C1 segment of cervical spinal cord (tissue), 14 donors: Measurements from ENCODE around the gene SLC38A4.
A peak's percentile ranks its signal among the peaks of the same experiment; 100 is the strongest.
"Not testable (repeated sequence)": the region's sequence is repeated elsewhere in the genome, so short reads cannot be mapped to it uniquely, and the experiment has no call there.

Source experiments
- DNase-seq, 14 donors: peaks; one replicate each; lab custom pipeline; 2025; lab: John Stamatoyannopoulos, UW

Gene SLC38A4

DNA sequence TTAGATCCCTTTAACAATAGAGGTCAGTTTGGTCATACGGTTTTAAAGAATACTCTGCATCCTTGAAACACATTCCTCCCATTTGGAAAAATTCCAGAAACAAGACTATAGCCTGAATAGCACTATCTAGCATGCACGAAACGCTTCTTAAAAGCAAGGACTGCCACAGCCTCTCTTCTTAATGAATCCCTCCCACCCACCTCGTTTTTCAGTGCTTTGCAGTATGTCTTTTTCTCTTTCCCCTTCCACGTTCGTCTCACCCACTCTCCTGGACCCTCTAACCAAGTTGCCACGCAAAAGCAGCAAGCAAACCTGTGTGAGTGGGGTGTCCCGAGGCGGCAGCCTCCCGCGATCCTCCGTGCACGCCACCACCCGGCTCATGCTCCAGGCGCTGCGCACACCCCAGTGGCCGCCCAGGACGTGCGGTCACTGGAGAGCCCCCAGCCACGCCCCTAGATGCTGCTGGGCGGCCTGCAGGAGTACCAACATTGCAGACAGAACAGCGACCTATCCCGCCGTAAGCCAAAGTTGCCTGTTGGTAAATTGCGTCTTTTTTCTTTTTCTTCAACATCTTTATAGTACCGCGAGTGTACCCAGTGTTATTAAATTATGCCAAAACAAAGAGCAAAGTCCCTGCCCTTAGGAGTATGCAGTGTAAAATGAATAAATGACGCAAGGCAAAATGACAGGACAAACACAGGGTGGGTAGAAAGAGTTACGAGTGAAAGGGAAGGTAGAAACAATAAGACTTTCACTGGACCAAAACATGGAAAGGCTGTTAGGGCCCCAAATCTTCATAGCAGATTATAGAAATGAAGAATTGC, at the start of gene SLC38A4:
Gene SLC38A4, minus strand, starts transcription at position 407 of the 824 bp plus-strand sequence. CDS start 32,926 bp downstream, outside the sequence.
- no peak for DNase-seq

GRCh38 chr12:46875095-46875494, 49.3 kb upstream of the SLC38A4 start:
- no peak for DNase-seq

DNA sequence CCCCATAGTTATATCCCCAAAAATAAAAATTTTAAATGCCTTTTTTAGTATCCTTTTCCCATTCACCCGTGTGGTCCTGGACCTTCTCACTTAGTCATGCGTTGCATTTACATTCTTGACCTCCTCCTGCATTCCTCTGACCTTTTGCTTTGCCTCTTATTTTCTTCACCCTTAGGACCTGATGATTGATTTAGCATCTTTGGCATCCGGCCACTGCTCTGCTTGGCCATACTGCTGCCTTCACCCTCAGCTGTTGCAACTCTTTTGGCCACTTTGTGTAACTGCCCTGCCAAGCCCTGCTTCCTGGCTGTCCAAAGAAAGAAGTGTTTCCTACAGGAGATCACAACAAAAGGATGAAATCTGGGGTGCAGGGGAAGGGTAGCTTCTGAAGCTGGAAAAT, 48.8 kb upstream of the SLC38A4 start:
- DNase-seq: no peak

GRCh38 chr12:46872135-46872534, 46.3 kb upstream of the SLC38A4 start:
- DNase-seq: no peak

DNA sequence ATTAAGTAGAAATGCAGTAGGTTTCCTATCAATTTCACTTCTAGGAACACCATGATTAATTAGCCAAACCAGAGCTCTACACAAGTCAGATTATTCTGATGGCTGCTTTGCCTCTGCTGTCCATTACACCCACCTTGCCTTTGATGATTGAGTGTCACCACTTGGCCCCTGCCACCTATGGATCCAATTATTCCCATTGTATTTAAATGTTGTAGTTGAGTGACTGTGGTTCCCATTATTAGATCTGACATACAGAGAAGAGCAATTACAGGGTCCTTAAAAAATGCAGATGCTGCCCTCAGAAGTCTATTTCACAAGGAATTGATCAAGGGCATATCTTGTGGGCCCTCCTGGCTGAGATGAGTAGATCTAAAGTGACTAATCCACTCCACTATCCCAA, 39.5 kb upstream of the SLC38A4 start:
- no peak for DNase-seq

DNA sequence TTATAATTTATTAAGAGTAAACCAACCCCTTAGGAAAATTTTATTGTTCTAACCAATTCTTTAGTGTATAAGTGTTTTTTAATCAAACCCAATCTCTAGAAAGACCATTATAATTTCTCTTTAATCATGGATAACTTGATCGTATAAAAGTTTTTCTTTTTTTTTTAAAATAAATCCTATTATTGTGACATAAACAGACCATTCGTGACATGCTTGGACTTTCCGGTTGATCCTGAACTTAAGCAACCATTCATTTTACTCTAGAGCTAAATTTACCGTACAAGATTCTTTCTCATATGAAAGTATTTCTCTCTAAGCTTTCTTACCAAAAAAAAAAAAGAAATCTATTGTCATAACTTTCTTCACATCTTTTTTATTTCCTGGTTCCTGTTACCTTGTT, 32.6 kb upstream of the SLC38A4 start:
- no peak for DNase-seq

DNA sequence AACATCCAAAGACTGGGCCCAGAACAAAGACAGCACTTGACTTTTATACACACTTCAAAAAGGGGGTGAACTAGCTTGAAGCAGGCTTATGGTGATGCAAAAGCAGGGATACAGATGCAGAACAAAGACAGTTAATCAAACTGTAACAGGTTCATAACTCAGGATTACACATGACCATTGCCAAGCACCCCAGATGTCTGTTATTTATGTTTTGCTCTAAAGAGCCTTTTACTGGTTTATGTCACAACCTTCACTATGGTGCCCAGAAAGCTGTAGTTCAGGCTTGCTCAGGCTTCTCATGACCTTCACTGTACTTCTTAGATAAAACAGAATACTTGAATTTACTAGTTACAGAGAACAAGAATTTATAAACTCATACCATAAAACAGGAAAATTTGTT, 31.7 kb upstream of the SLC38A4 start:
- DNase-seq: no peak

- no peak for DNase-seq
These were observed 30.0 kb upstream of the SLC38A4 start for GRCh38 chr12:46855760-46856159.

DNA sequence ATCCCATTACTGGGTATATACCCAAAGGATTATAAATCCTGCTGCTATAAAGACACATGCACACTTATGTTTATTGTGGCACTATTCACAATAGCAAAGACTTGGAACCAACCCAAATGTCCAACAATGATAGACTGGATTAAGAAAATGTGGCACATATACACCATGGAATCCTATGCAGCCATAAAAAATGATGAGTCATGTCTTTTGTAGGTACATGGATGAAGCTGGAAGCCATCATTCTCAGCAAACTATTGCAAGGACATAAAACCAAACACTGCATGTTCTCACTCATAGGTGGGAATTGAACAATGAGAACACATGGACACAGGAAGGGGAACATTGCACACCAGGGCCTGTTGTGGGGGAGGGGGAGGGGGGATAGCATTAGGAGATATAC, 28.4 kb upstream of the SLC38A4 start:
- DNase-seq: not testable (repeated sequence)

- DNase-seq: not testable (repeated sequence)
These were observed 23.0 kb upstream of the SLC38A4 start for GRCh38 chr12:46848792-46849191.

- DNase-seq: no peak
These were observed 21.2 kb upstream of the SLC38A4 start for GRCh38 chr12:46847001-46847400.

- DNase-seq: no peak
These were observed 18.0 kb upstream of the SLC38A4 start for GRCh38 chr12:46843811-46844210.

GRCh38 chr12:46841891-46842290, 16.1 kb upstream of the SLC38A4 start:
- no peak for DNase-seq

DNA sequence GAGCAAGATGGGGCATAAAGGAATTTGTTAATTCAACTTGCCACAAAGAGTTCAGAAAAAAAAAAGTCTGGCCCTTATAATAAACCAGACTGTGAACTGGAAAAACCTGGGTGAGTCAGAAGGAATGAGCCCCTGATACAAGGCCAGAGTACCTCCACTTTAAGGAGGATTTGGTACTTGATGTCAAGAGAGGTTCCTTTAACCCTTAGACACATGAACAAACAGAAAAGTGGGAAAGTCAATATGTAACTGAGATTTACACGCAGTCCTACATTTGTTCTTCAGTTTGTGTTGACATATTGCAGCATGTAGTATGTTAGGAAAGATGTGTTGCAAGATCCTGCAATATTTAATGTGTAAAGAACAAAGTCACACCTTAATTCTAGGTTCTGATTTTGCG, 14.2 kb upstream of the SLC38A4 start:
- no peak for DNase-seq

DNA sequence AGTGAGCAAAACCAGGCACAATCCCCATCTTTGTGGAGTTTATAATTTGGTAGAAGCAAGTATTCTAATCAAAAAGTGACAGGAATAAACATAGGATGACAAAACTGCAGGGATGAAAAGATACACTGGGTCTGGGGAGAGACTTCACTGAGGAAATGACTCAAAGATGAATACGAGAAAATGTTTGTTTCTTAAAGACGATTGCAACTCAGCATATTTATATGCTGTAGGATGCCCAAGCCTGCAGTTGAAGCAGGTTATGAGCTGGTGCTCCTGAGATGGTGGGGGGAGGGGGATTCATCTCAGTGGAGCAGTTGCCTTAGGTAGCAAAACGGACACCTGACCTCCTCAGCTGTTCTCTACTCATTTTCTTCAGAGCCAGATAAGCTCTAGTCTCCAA, 13.4 kb upstream of the SLC38A4 start:
- no peak for DNase-seq

DNA sequence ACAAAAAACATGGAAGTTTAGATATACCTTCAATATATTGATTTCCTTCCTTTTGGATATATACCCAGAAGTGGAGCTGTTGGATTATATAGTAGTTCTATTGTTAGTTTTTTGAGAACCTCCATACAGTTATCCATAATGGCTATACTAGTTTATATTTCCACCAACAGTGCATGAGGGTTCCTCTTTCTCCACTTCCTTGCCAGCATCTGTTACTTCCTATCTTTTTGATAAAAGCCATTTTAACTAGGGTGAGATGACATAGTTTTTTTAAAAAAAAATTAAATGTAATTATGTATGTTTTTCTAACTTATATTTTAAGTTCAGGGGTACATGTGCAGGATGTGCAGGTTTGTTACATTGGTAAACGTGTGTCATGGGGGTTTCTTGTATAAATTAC, 10.0 kb upstream of the SLC38A4 start:
- DNase-seq: no peak

DNA sequence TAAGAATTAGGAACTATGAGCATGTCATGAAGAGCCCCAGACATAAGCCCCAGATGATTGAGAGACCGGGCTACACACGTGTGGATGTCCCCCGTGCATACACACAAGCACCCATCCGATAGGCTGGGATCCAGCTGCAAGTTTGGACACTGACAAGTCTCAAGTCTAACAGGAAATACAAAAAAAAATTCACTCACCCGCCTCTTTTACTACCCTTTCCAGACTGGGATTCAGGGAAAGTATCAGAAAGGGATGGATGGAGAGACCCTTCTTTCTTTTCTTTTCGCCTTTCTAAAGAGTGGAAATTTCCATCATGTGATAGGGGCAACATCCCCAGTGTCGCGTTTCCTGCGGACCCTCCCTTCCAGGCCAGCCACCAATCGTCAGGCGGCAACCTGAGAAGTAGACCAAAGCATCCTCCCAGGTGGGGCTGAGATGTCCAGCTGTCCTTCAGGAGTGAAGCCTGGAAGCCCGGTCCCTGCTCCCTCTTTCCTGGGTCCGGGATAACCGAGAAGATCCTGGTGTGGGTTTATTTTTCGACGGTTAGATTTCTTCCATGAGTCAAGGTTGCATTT, 6.4 kb upstream of the SLC38A4 start:
- no peak for DNase-seq

DNA sequence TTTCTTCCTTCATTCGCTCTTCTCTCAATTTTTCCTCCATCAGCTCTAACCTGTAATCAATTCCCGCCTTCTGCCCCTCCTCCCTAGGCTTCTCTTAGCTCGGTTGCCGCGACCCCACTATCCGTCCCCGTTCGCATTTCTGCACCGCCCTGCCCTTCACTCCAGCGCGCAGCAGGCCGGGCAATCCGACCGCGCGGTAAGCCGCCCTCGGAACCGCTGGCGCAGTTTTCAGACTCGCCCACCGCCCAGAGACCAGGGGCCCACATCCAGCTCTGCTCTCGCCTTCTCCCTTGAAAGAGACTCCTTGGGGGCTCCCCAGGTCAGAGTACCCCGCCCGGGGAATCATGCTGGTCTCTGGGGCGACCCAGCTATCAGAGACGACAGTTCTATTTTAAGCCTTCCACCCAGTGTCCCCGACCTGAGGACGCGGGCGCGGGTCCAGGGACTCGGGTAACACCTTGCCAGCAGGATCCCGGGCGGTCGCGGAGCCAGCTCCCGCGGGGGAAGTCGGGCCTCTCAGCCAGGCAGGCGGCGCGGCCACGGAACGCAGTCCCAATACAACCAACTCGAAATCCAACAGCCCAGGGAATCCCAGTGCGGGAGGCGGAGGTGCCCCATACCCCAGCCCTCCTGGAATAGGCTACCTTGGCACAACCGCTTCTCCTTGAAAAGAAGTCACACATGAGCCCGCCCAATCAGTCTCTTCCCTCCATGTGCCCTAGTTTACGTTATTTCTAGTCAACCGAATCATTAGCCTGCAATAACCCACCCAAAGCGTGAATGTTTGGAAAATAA, 5.7 kb upstream of the SLC38A4 start:
- peak in 1 of 14 donors; percentile 1 for DNase-seq

DNA sequence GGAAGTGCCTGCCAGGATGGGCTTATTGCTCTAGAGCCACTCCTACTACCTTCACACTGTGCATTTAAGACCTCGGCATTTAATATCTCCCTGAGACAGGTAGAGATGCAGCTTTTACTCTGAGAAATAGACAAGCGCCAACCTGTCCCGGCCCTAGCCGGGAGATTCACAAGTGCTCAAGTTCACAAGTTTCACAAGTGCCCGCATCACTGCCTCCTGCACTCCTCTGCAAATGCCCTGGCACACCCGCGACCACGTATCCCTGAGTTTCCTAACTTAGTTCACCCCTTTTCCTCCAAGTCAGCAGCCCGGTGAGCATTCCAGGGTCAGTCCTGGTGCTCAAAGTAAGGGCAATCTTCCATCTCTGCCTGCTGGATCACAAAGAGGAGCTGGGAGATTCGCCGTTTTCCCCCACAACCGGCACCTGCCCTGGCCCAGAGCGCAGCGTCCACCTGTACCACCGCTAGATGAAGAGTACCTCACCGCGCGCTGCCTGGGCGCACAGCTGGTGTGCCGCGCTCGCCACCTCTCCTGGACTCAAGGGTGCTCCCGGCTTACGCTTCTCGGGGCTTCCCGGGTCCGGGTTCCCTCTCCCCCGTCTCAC, 5.0 kb upstream of the SLC38A4 start:
- no peak for DNase-seq

DNA sequence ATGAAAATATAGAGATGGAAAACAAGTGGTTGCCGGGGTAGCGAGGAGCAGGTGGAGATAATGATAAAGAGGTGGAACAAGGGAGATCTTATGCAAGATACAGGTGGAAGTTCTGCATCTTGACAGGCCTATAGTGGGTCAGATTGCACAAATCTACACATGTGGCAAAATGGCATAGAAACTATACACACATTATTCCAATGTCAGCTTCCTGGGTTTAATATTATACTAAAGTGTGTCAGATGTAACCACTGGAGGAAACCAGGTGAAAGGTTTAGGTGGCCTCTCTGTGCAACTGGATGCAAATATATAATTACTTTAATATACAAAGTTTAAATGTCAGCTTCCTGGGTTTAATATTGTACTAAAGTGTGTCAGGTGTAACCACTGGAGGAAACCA, 1.1 kb downstream of the SLC38A4 start:
- DNase-seq: no peak

DNA sequence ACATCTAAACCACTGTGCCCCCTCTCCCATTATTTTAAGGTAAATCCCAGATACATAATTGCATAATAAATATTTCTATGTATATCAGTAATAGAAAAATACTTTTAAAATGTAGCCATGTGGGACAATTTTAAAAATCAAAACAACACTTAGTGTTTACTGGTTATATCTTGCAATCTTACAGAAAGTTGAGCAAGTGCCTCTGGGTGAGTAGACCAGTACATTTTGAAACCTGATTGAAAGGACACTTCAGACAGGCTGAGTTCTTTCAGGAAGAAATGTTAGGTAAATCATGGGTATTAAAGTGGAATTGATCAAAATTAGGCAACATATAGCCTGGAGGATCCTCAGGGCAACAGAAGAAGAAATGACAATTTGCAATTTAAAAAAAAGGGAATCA, 7.2 kb downstream of the SLC38A4 start:
- DNase-seq: no peak

DNA sequence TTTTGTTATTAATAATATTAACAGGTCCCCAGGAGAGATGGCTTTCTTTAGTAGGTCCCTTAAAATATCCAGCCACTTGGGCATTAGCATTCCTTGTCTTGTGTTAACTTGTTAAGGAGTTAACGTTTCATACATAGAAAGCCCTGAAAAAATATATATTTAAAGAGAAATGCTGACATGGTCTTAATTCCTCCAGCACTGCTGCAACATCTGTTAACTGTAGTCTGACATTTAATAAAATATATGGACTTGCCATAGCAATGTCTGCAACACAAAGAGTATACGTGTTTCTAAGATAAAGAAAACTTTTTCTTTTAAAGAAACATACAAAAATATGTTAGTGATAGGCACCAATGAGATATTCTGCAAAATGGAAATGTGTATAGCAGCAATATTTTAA, 10.0 kb downstream of the SLC38A4 start:
- DNase-seq: no peak
